ENCODE measurements around the gene ACTMAP. TPM values are rescaled to one million over a fixed set of nuclear protein-coding genes. Genes with fewer than 3 reads are reported as not detected.

The ACTMAP gene
- total and polyA plus RNA-seq, 2 of the 13 experiments (the other 11 are each of a cell fraction or from before 2014, with no cell fraction given), result 2.2 to 7.9 TPM

DNA sequence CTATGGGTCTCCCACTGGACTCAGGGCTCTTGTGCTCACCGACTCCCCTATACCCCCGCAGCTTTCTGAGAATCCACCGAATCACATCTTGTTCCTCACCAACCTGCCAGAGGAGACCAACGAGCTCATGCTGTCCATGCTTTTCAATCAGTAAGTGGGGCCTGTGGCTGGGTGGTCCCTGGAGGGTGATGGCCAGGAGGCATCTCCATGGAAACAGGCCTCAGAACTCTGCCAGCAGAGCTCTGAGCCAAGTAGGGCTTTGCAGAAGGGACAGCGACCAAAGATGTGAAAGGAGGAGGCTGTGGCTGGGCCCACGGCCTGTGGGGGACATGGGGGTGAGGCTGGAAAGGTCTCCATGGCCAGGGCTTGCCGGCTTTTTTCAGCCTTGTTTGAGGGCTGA lies 13.2 kb upstream of the ACTMAP start:
- ChIA-PET CTCF (ENCODE audit: low intra/inter-chr PET ratio, low total read pairs) (no interaction called here), POLR2A (interaction anchor here (2.6 kb wide), 1 partner anchor 15 kb away, joined by 10 read pairs; the partner anchor contains the start of gene RAB4B)
- no peak for DNase-seq (ENCODE audit: low spot score)
- no peak for ATAC-seq
- no peak overlapping the region for H3K27ac ChIP-seq (ENCODE audit: extremely low read length, insufficient read depth, low read length)
- H3K27me3 ChIP-seq (ENCODE audit: control insufficient read depth in 1 of 2, insufficient read depth in 2 of 2, low read length in 2 of 2), result no peaks in the 10 kb centered on the region
- FAIRE-seq, result no peak
- BruUV-seq (replicated peaks), result no TSS peak
- intact Hi-C loops (cut with micrococcal nuclease; ENCODE audit: unreplicated experiment) (no loop called here), in situ Hi-C loops (cut with HindIII; ENCODE audit: extremely low pct_ligation_motif_present, low pct_unique_long_range_greater_than_20kb) (no loop called here)
- no peaks in the 10 kb centered on the region for H3K79me2 ChIP-seq (ENCODE audit: insufficient read depth, low read length)
- H2AFZ ChIP-seq (ENCODE audit: low read length), result no peak overlapping the region
- no peaks in the 10 kb centered on the region for H3K9me3 ChIP-seq (ENCODE audit: low read length)
- no peak overlapping the region for H3K4me3 ChIP-seq (replicated peaks in 1 of 3; ENCODE audit: insufficient read depth in 1 of 3, low read depth in 2 of 3, low read length in 3 of 3)
- WGBS (ENCODE audit: low lambda C conversion rate), result 100% methylated on average over 7 of the region's 7 CpGs
- TF ChIP-seq RFXANK (CRISPR knock-in tag; IDR thresholded peaks at IDR 0.05) (no peak), AGO2 (optimal IDR thresholded peaks at IDR 0.05; ENCODE audit: low read depth, low read length) (peak; percentile 27)
- no peak overlapping the region for H3K4me2 ChIP-seq (ENCODE audit: low read depth, low read length)
- no peaks in the 10 kb centered on the region; the same call in 1 of the 2 replicates for H4K20me1 ChIP-seq (ENCODE audit: insufficient read depth, low read length)
- no peak overlapping the region for H3K9ac ChIP-seq (ENCODE audit: insufficient read depth, low read depth, low read length)
- peaks cover under 1% of the 10 kb centered on the region for H3K4me1 ChIP-seq (ENCODE audit: insufficient read depth, low read length)
- peaks cover 43 to 76% of the 10 kb centered on the region in 2 experiments for H3K36me3 ChIP-seq (replicated peaks in 1 of 2; ENCODE audit: control insufficient read depth in 1 of 2, insufficient read depth in 2 of 2, low read length in 2 of 2)

DNA sequence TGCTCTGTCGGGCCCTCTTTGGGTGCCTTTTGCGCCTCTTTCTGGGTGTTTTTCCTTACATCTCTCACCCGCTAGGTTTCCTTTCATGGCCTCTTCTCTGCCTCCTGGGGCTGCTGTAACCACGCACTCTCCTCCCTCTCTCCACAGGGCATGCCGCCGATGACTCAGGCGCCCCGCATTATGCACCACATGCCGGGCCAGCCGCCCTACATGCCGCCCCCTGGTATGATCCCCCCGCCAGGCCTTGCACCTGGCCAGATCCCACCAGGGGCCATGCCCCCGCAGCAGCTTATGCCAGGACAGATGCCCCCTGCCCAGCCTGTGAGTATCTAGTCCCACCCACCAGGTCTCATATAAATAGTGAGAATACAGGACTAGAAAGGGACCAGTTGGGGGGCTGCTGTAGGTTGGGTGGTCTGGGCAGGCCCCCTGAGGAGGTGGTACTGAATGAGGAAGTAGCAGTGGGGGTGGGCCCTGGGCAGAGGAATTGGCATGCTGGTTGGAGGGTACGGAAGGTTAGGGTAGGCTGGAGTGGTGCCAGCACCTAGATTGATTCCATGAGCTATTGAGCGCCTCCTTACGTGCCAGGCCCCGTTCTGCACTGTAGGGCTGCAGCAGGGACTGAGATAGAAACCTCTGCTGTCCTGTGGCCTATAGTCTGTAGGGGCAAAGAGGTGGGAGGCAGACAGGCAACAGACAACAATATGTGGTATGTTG lies 12.6 kb upstream of the ACTMAP start:
- CTCF ChIA-PET (ENCODE audit: low intra/inter-chr PET ratio, low total read pairs), result no interaction called here
- intact Hi-C loops (cut with micrococcal nuclease; ENCODE audit: unreplicated experiment) (no loop called here), in situ Hi-C loops (cut with HindIII; ENCODE audit: extremely low pct_ligation_motif_present, low pct_unique_long_range_greater_than_20kb) (no loop called here)
- H4K20me1 ChIP-seq (ENCODE audit: insufficient read depth, low read length), result peaks cover 3% of the 10 kb centered on the region; the same call in 1 of the 2 replicates
- ATAC-seq (no peak), FAIRE-seq (no peak), DNase-seq (ENCODE audit: low spot score) (no peak)
- POLR2A ChIA-PET, result interaction anchor here (2.6 kb wide), 1 partner anchor 15 kb away, joined by 10 read pairs; the partner anchor contains the start of gene RAB4B
- peaks cover 47 to 81% of the 10 kb centered on the region in 2 experiments for H3K36me3 ChIP-seq (replicated peaks in 1 of 2; ENCODE audit: control insufficient read depth in 1 of 2, insufficient read depth in 2 of 2, low read length in 2 of 2)
- no peak overlapping the region for H3K4me2 ChIP-seq (ENCODE audit: low read depth, low read length)
- 0 out of 2 replicates have a peak, but pooled peaks have one; percentile 15 for TF ChIP-seq RBFOX2 (IDR thresholded peaks at IDR 0.05; ENCODE audit: low read depth, low read length)
- TF ChIP-seq ZNF275 (CRISPR knock-in tag; IDR thresholded peaks at IDR 0.05; ENCODE audit: borderline replicate concordance), result no peak
- H3K4me3 ChIP-seq (replicated peaks in 1 of 3; ENCODE audit: insufficient read depth in 1 of 3, low read depth in 2 of 3, low read length in 3 of 3), result no peak overlapping the region
- peaks cover 3% of the 10 kb centered on the region for H3K79me2 ChIP-seq (ENCODE audit: insufficient read depth, low read length)
- H2AFZ ChIP-seq (ENCODE audit: low read length), result no peak overlapping the region
- H3K27me3 ChIP-seq (ENCODE audit: control insufficient read depth in 1 of 2, insufficient read depth in 2 of 2, low read length in 2 of 2), result no peaks in the 10 kb centered on the region
- no peaks in the 10 kb centered on the region for H3K9me3 ChIP-seq (ENCODE audit: low read length)
- 97% methylated on average over 14 of the region's 17 CpGs for WGBS (ENCODE audit: low lambda C conversion rate)
- H3K9ac ChIP-seq (ENCODE audit: insufficient read depth, low read depth, low read length), result no peak overlapping the region
- no peak overlapping the region for H3K27ac ChIP-seq (ENCODE audit: extremely low read length, insufficient read depth, low read length)
- BruUV-seq (replicated peaks), result no TSS peak
- no peaks in the 10 kb centered on the region for H3K4me1 ChIP-seq (ENCODE audit: insufficient read depth, low read length)
